ENCODE results near the gene ALKBH1.

DNA sequence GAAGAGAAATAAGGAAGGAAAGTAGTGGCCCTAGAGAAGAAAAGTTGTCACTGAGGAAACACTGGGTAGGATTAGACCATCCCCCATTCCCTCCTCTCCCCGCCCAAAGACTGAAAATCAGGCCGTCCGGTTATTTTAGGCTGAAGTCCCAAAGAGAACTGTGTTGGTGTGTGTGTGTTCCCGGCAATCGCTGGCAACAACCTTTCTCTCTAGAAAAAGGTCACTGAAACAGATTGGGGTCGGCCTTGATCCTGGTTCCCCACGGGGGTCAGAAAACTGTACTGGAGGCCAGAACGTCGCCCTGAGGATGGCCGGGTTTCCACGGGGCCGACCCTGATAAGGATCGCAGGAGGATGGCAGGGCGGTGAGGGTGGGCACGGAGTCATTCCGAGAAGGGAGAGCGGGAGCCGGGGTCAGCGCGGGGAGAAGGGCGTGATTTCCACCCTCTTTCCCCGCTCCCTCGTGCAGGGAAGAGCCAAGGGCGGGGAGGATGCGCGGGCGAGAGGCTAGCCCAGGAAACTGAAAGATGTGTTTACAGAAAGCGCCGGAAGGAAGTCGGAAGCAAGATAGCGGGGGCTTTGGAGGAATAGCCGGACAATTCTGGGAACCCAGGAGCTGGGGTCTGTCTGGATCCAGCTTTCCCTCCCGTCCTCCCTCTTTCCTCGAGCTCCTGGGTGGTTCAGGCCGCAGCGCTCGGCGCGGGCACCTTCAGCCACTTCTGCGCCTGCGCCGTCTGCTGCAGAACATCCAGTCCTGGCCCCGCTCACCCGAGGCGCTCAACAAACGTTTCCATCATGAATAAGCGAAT lies 66.1 kb downstream of the ALKBH1 start:
- TF ChIP-seq, protein P1, sequence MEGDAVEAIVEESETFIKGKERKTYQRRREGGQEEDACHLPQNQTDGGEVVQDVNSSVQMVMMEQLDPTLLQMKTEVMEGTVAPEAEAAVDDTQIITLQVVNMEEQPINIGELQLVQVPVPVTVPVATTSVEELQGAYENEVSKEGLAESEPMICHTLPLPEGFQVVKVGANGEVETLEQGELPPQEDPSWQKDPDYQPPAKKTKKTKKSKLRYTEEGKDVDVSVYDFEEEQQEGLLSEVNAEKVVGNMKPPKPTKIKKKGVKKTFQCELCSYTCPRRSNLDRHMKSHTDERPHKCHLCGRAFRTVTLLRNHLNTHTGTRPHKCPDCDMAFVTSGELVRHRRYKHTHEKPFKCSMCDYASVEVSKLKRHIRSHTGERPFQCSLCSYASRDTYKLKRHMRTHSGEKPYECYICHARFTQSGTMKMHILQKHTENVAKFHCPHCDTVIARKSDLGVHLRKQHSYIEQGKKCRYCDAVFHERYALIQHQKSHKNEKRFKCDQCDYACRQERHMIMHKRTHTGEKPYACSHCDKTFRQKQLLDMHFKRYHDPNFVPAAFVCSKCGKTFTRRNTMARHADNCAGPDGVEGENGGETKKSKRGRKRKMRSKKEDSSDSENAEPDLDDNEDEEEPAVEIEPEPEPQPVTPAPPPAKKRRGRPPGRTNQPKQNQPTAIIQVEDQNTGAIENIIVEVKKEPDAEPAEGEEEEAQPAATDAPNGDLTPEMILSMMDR (conservative IDR thresholded peaks at IDR 0.05; ENCODE audit: low read length), result no peak
- TF ChIP-seq EZH2phosphoT487 (IDR thresholded peaks at IDR 0.05; ENCODE audit: borderline replicate concordance, low read depth, low read length), result no peak
